ENCODE results near the gene EFNB3. TPM values are rescaled to one million over a fixed set of nuclear protein-coding genes. Genes with fewer than 3 reads are reported as not detected.

Gene EFNB3
- total and polyA plus RNA-seq, 8 donors: 0.29 to 2.9 (median 1.3) TPM; not detected in 2

- Histone ChIP-seq H3K36me3 (no peaks in the 10 kb centered on the region), H3K4me1 (no peaks in the 10 kb centered on the region), H3K27ac (no peak overlapping the region), H3K27me3 (peaks cover 0 to 43% (median 0%) of the 10 kb centered on the region in 3 donors), H3K4me3 (no peak overlapping the region), H3K9me3 (no peaks in the 10 kb centered on the region)
- TF ChIP-seq POLR2A (IDR thresholded peaks at IDR 0.05) (no peak), POLR2AphosphoS5 (IDR thresholded peaks at IDR 0.05) (no peak), EP300 (IDR thresholded peaks at IDR 0.05) (no peak), CTCF (IDR thresholded peaks at IDR 0.05) (no peak)
- intact Hi-C loops (cut with DNase I; ENCODE audit: low total_unique reads): no loop called here
- no peak for DNase-seq
- 57 to 64% (median 60%) methylated on average over 3 of the region's 3 CpGs for WGBS, 5 donors
Observed at GRCh38 chr17:7727886-7728285, 22.9 kb downstream of the EFNB3 start.

GRCh38 chr17:7729816-7730215 is 24.8 kb downstream of the EFNB3 start:
- Histone ChIP-seq H3K27me3 (peaks cover 0 to 26% (median 0%) of the 10 kb centered on the region in 3 donors), H3K4me1 (no peaks in the 10 kb centered on the region), H3K27ac (no peak overlapping the region), H3K9me3 (no peaks in the 10 kb centered on the region), H3K4me3 (no peak overlapping the region), H3K36me3 (no peaks in the 10 kb centered on the region)
- 40 to 67% (median 52%) methylated on average over 1 of the region's 1 CpG for WGBS, 5 donors
- no peak for TF ChIP-seq CTCF (IDR thresholded peaks at IDR 0.05)
- TF ChIP-seq POLR2A (IDR thresholded peaks at IDR 0.05): no peak
- TF ChIP-seq EP300 (IDR thresholded peaks at IDR 0.05): no peak
- TF ChIP-seq POLR2AphosphoS5 (IDR thresholded peaks at IDR 0.05): no peak
- intact Hi-C loops (cut with DNase I; ENCODE audit: low total_unique reads): no loop called here
- DNase-seq: no peak

GRCh38 chr17:7732981-7733539 is 28.1 kb downstream of the EFNB3 start:
- H3K36me3 ChIP-seq: no peaks in the 10 kb centered on the region
- no peak for TF ChIP-seq POLR2AphosphoS5 (IDR thresholded peaks at IDR 0.05)
- TF ChIP-seq POLR2A (IDR thresholded peaks at IDR 0.05): no peak
- no peak for TF ChIP-seq EP300 (IDR thresholded peaks at IDR 0.05)
- TF ChIP-seq CTCF (IDR thresholded peaks at IDR 0.05): no peak
- WGBS, 5 donors: 63 to 83% (median 73%) methylated on average over 14 of the region's 14 CpGs
- intact Hi-C loops (cut with DNase I; ENCODE audit: low total_unique reads): no loop called here
- H3K27me3 ChIP-seq: peaks cover 0 to 30% (median 0%) of the 10 kb centered on the region in 3 donors
- H3K9me3 ChIP-seq: no peaks in the 10 kb centered on the region
- no peak overlapping the region for H3K4me3 ChIP-seq
- no peaks in the 10 kb centered on the region for H3K4me1 ChIP-seq
- no peak overlapping the region for H3K27ac ChIP-seq
- DNase-seq: no peak

- H3K4me1 ChIP-seq: no peaks in the 10 kb centered on the region
- WGBS, 5 donors: 78 to 87% (median 81%) methylated on average over 5 of the region's 5 CpGs
- H3K36me3 ChIP-seq: no peaks in the 10 kb centered on the region
- H3K4me3 ChIP-seq: no peak overlapping the region
- intact Hi-C loops (cut with DNase I; ENCODE audit: low total_unique reads): no loop called here
- TF ChIP-seq POLR2A (IDR thresholded peaks at IDR 0.05): no peak
- no peak for TF ChIP-seq CTCF (IDR thresholded peaks at IDR 0.05)
- no peak for TF ChIP-seq EP300 (IDR thresholded peaks at IDR 0.05)
- TF ChIP-seq POLR2AphosphoS5 (IDR thresholded peaks at IDR 0.05): no peak
- H3K9me3 ChIP-seq: no peaks in the 10 kb centered on the region
- no peak overlapping the region for H3K27ac ChIP-seq
- DNase-seq: no peak
- peaks cover 0 to 71% (median 6%) of the 10 kb centered on the region in 3 donors for H3K27me3 ChIP-seq
Observed at GRCh38 chr17:7737601-7738000, 32.6 kb downstream of the EFNB3 start.

Measured in stomach (tissue), 9 donors.